Measurements from ENCODE around the gene SMURF1.

DNA sequence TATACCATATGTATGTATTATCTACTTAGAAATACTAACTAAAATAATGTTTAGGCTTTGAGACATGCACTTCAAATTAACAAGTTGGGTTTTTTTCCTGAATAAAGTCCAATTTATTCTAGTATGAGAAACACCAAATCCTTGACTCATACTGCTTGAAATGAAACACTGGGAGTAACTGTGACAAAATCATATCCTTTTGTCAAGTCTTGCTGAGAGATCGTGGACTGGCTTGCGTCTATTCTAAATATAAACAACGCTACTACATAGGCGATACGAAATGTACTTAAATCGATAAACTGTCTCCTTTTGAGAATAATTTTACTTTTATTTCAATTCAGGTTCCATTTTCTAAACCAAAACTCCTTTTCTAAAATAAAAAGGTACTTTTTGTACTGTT lies 16.3 kb downstream of the SMURF1 start:
- no peak for TF ChIP-seq POLR2A (IDR thresholded peaks at IDR 0.05)
- TF ChIP-seq, protein P1, sequence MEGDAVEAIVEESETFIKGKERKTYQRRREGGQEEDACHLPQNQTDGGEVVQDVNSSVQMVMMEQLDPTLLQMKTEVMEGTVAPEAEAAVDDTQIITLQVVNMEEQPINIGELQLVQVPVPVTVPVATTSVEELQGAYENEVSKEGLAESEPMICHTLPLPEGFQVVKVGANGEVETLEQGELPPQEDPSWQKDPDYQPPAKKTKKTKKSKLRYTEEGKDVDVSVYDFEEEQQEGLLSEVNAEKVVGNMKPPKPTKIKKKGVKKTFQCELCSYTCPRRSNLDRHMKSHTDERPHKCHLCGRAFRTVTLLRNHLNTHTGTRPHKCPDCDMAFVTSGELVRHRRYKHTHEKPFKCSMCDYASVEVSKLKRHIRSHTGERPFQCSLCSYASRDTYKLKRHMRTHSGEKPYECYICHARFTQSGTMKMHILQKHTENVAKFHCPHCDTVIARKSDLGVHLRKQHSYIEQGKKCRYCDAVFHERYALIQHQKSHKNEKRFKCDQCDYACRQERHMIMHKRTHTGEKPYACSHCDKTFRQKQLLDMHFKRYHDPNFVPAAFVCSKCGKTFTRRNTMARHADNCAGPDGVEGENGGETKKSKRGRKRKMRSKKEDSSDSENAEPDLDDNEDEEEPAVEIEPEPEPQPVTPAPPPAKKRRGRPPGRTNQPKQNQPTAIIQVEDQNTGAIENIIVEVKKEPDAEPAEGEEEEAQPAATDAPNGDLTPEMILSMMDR (IDR thresholded peaks at IDR 0.05) = no peak
- no peak for TF ChIP-seq POLR2AphosphoS5 (IDR thresholded peaks at IDR 0.05)
- no peak for TF ChIP-seq EP300 (IDR thresholded peaks at IDR 0.05; ENCODE audit: low read depth)
